Activated T-cell treated with anti-CD3 and anti-CD28 coated beads for 24 hours (primary cell): ENCODE measurements around the gene RTN1.

Source experiments
- DNase-seq: peaks from one replicate; pipeline ENCODE4 v3.0.0-alpha.2; 2020; ENCODE audit warnings: low read depth

The RTN1 gene

GRCh38 chr14:59787045-59787674 is 83.4 kb downstream of the RTN1 start:
- DNase-seq = no peak

GRCh38 chr14:59785629-59786028 is 84.9 kb downstream of the RTN1 start:
- no peak for DNase-seq

- no peak for DNase-seq
Measured at GRCh38 chr14:59782760-59783159, 87.8 kb downstream of the RTN1 start.

- DNase-seq = no peak
Measured at GRCh38 chr14:59777006-59777579, 93.5 kb downstream of the RTN1 start.

- DNase-seq = no peak
Measured at GRCh38 chr14:59776468-59776867, 94.1 kb downstream of the RTN1 start.

- DNase-seq = no peak
Measured at GRCh38 chr14:59772233-59772632, 98.3 kb downstream of the RTN1 start.

- DNase-seq = no peak
Measured at GRCh38 chr14:59771577-59771976, 99.0 kb downstream of the RTN1 start.

GRCh38 chr14:59769586-59769985 is 101.0 kb downstream of the RTN1 start:
- no peak for DNase-seq

- no peak for DNase-seq
Measured at GRCh38 chr14:59768855-59769375, 101.7 kb downstream of the RTN1 start.

- DNase-seq = no peak
Measured at GRCh38 chr14:59761851-59762250, 108.7 kb downstream of the RTN1 start.

GRCh38 chr14:59755409-59756135 is 115.0 kb downstream of the RTN1 start:
- DNase-seq = no peak

GRCh38 chr14:59754256-59754655 is 116.3 kb downstream of the RTN1 start:
- no peak for DNase-seq

- no peak for DNase-seq
Measured at GRCh38 chr14:59753512-59753911, 117.1 kb downstream of the RTN1 start.

GRCh38 chr14:59751578-59751977 is 119.0 kb downstream of the RTN1 start:
- DNase-seq = no peak

- no peak for DNase-seq
Measured at GRCh38 chr14:59739794-59740193, 130.8 kb downstream of the RTN1 start.

GRCh38 chr14:59728304-59728703 is 142.3 kb downstream of the RTN1 start:
- DNase-seq = no peak

- no peak for DNase-seq
Measured at GRCh38 chr14:59727073-59727661, 143.4 kb downstream of the RTN1 start.

- no peak for DNase-seq
Measured at GRCh38 chr14:59711080-59711479, 159.5 kb downstream of the RTN1 start.

- DNase-seq = no peak
Measured at GRCh38 chr14:59707778-59708561, 162.6 kb downstream of the RTN1 start.

GRCh38 chr14:59705866-59706265 is 164.7 kb downstream of the RTN1 start:
- DNase-seq = no peak

GRCh38 chr14:59705245-59705644 is 165.3 kb downstream of the RTN1 start:
- no peak for DNase-seq

GRCh38 chr14:59704054-59704645 is 166.4 kb downstream of the RTN1 start:
- no peak for DNase-seq
